D721Med (cell line): ENCODE measurements around the gene LCLAT1.

Source experiments
- DNase-seq: peaks from one replicate; pipeline ENCODE4 v3.0.0; 2011; ENCODE audit warnings: low spot score; ENCODE audit not compliant: insufficient read length
- FAIRE-seq: peaks from 2 replicates; lab custom pipeline; 2011; peaks lifted over from hg19 to GRCh38; lab: Jason Lieb, UNC
- TF ChIP-seq, protein P1 (sequence below): IDR thresholded peaks from 2 replicates; pipeline ENCODE4 v1.5.1; 2012; ENCODE audit warnings: mild to moderate bottlenecking, control low read depth; ENCODE audit not compliant: insufficient read depth; ENCODE audit errors: missing control alignments

Gene LCLAT1

DNA sequence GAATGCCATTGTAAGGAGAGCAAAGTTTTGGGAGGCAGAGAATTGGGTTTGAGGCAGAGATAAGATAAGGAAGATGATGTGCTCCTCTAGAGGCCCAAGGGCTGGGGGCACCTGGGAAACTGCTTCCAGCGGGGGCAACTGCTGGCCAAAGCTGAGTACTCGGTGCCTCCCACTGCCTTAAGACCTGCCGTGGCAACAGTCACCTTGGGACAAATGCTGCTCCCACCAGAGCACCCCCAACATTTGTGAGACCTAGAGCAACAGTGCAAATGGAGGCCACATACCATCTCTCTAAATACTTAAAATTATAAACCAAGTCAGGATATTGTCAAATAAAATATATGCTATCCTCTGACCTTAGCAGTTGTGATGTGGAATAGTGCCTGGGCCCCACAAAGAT lies 233.1 kb downstream of the LCLAT1 start:
- TF ChIP-seq, protein P1, sequence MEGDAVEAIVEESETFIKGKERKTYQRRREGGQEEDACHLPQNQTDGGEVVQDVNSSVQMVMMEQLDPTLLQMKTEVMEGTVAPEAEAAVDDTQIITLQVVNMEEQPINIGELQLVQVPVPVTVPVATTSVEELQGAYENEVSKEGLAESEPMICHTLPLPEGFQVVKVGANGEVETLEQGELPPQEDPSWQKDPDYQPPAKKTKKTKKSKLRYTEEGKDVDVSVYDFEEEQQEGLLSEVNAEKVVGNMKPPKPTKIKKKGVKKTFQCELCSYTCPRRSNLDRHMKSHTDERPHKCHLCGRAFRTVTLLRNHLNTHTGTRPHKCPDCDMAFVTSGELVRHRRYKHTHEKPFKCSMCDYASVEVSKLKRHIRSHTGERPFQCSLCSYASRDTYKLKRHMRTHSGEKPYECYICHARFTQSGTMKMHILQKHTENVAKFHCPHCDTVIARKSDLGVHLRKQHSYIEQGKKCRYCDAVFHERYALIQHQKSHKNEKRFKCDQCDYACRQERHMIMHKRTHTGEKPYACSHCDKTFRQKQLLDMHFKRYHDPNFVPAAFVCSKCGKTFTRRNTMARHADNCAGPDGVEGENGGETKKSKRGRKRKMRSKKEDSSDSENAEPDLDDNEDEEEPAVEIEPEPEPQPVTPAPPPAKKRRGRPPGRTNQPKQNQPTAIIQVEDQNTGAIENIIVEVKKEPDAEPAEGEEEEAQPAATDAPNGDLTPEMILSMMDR = no peak
- no peak for DNase-seq
- FAIRE-seq = no peak

DNA sequence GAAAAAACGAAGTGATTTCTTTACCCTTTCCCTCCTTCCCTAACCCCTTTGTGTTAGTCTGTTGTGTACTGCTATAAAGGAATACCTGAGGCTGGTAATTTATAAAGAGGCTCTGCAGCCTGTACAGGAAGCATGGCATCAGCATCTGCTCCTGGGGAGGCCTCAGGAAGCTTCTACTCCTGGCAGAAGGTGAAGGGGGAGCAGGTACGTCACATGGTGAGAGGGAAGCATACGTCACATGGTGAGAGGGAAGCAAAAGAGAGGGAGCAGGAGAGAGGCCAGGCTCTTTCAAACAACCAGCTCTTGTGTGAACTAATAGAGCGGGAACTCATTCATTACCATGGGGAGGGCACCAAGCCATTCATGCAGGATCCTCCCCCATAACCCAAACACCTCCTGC lies 234.0 kb downstream of the LCLAT1 start:
- TF ChIP-seq, protein P1 = no peak
- no peak for FAIRE-seq
- DNase-seq = no peak

DNA sequence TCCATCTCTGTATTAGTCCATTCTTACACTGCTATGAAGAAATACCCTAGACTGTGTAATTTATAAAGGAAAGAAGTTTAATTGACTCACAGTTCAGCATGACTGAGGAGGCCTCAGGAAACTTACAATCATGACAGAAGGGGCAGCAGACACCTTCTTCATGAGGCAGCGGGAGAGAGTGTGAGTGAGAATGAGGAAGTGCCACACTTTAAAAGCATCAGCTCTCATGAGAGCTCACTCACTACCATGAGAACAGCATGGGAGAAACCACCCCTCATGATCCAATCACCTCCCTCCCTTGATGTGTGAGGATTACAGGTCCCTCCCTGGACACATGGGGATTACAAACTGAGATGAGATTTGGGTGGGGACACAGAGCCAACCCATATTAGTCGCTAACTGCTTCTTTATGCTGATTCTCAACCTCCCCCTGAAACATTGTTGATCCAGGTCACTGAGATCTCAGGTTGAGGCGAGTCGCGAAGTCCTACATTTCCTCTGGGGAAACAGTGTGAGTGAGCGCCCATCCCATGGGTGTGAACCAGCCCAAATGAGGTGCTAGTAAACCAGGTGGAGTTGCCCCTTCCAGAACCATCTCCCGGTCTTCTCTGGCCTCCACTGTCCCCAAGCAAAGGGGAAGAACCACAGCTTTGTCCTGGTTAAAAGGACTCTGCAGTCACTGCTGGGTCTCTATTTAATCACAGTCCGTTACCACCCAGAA lies 236.3 kb downstream of the LCLAT1 start:
- DNase-seq (no peak), FAIRE-seq (no peak)
- TF ChIP-seq, protein P1 = no peak

DNA sequence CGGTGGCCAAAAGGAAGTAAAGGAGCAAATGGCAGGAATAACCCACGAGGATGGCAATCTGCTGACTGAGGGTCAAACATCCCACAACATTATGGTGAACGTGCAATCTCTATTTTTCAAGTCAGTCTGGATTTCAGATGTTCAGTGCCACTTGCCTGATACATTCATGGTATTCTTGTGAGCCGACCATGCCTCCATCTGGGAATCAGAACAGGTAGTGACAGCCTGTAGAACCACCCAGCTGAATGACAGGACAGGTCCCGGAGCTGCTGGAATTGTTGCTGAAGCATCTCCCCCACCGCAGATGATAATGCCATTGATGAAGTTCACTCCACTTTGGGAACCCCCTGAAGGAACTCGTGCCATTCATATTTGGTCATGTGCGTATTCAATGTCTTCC lies 237.0 kb downstream of the LCLAT1 start:
- DNase-seq = no peak
- TF ChIP-seq, protein P1 = no peak
- no peak for FAIRE-seq

DNA sequence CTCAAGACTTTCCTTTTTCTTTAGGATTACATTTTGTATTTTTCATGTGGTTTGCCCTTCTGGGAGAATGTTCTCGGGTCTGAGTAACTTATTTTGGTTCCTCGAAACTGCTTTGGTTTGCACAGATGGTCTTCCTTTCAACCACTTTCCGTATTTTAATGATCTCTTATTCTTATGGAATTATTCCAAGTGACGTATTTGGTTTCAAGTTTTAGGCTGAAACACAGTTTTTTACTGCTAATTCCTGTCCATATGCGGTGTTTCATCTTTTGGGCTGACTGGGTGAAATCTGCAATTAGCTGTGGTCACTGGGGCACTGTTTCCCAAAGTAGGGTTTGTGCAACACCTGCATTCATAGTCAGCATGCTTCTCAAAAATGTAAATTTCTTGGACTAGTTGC lies 237.5 kb downstream of the LCLAT1 start:
- FAIRE-seq (no peak), DNase-seq (no peak)
- TF ChIP-seq, protein P1 = no peak

DNA sequence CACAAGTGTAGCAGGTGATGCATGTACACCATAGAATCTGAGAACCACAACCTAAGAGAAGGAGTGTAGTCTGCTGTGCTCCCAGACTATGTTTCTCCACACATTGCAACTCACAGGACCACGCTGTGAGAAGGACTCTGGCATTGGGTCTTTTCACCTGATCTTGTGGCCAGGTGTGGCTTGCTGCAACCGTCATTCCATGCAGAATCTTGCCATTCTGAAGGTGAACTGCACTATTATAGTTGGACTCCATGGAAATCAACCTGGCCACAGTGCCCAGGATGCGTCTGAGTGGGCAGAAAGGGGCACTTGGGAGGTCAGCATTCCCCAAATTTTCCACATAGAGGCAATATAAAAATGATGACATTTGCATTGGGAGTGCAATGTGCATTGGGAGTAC lies 237.9 kb downstream of the LCLAT1 start:
- TF ChIP-seq, protein P1 = no peak
- FAIRE-seq (no peak), DNase-seq (no peak)

DNA sequence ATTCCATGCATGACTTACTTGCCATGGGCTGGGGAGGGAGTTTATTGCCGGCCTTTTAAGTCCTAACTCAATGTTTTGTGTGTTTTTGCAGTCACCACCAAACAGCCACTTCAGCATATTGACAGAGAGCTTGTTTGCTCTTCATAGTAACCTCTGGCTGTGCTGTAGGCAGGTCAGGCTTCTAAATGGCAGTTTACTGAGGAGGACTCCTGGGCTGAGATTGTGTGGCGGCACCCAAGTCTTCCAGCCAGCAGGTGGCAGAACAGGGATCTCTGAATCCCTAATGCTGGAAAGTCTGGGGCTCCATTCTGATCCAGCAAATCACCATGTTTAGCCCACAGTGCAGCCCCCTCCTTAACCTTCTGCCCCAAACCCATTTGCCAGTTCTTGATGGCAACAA lies 239.0 kb downstream of the LCLAT1 start:
- TF ChIP-seq, protein P1 = no peak
- DNase-seq (no peak), FAIRE-seq (no peak)
